ENCODE results near the gene TM9SF3. TPM values are rescaled to one million over a fixed set of nuclear protein-coding genes. Genes with fewer than 3 reads are reported as not detected.

Gene TM9SF3
- total and polyA plus RNA-seq, 2 of the 4 experiments (the other 2 are of a cell fraction), result 33.7 to 61.8 TPM

DNA sequence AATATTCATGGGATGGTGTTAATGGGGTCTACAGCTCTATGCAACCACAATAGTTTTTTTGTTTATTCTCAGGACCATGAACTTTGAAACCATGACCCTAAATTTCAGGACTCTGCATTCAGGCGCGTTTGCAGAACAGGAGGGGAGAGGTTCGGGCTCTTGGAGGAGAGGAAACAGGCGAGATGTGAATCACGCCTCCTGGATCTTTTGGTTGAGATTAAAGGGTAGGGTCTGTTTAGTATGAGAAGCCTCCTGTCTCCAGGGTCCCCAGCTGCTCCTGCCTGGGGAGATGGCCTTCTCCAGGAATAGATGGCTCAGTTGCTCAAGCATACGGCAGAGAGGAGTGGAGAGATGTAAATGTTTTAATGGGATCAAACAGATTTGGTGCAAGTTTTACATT lies 91.3 kb downstream of the TM9SF3 start:
- Histone ChIP-seq H3K27ac (ENCODE audit: insufficient read depth, low read length) (no peak overlapping the region), H3K56ac (ENCODE audit: extremely low read depth, insufficient read depth, low read length) (no peak overlapping the region), H2BK20ac (ENCODE audit: low read depth, low read length) (no peak overlapping the region), H2AK5ac (ENCODE audit: low read depth, low read length) (no peak overlapping the region), H4K5ac (ENCODE audit: low read depth, low read length) (no peak overlapping the region), H3K9ac (ENCODE audit: low read depth, low read length) (no peak overlapping the region), H3K4ac (ENCODE audit: low read depth, low read length) (no peak overlapping the region), H3K4me3 (ENCODE audit: insufficient read depth, low read depth, low read length) (no peak overlapping the region), H2AFZ (replicated peaks; ENCODE audit: low read length, poor library complexity) (no peak overlapping the region), H3K9me3 (ENCODE audit: control insufficient read depth, insufficient read depth, low read length) (no peaks in the 10 kb centered on the region), H3K79me1 (ENCODE audit: low read depth in 1 of 2, low read length in 2 of 2) (no peaks in the 10 kb centered on the region), H2AK9ac (replicated peaks; ENCODE audit: low read depth, low read length, poor library complexity) (no peak overlapping the region), H4K20me1 (ENCODE audit: insufficient read depth, low read length) (no peaks in the 10 kb centered on the region), H3K9me1 (ENCODE audit: insufficient read depth, low read length) (no peaks in the 10 kb centered on the region), H3K4me1 (ENCODE audit: control insufficient read depth, insufficient read depth, low read length) (no peaks in the 10 kb centered on the region), H2BK15ac (ENCODE audit: low read depth, low read length) (no peak overlapping the region), H3K23ac (ENCODE audit: low read depth, low read length) (no peak overlapping the region), H2BK5ac (ENCODE audit: low read depth, low read length, poor library complexity, severe bottlenecking) (no peak overlapping the region), H4K91ac (ENCODE audit: insufficient read depth, low read depth, low read length) (no peak overlapping the region), H3K14ac (replicated peaks; ENCODE audit: low read depth, low read length) (no peak overlapping the region), H3K27me3 (ENCODE audit: control insufficient read depth, insufficient read depth, low read length) (peaks cover 2% of the 10 kb centered on the region), H3K4me2 (ENCODE audit: low read depth, low read length) (no peak overlapping the region), H2BK120ac (ENCODE audit: low read depth, low read length) (no peak overlapping the region), H3K18ac (ENCODE audit: low read depth, low read length) (no peak overlapping the region), H3K36me3 (ENCODE audit: control insufficient read depth, insufficient read depth, low read length) (no peaks in the 10 kb centered on the region), H4K8ac (ENCODE audit: low read depth in 2 of 2, low read length in 2 of 2) (no peak overlapping the region)
- POLR2A ChIA-PET (ENCODE audit: unreplicated experiment), result no interaction called here
- BruUV-seq (replicated peaks), result no TSS peak
- DNase-seq, result no peak
- in situ Hi-C loops (cut with MboI; ENCODE audit: low sequenced_read_pairs) (no loop called here), intact Hi-C loops (cut with micrococcal nuclease) (no loop called here), dilution Hi-C loops (cut with HindIII; ENCODE audit: low sequenced_read_pairs, unreplicated experiment) (no loop called here)
- TF ChIP-seq BHLHE40 (IDR thresholded peaks at IDR 0.05; ENCODE audit: low read depth, low read length) (no peak), NFE2L2 (IDR thresholded peaks at IDR 0.05; ENCODE audit: low read depth, low read length) (no peak), ELK1 (IDR thresholded peaks at IDR 0.05; ENCODE audit: borderline replicate concordance, low read depth, low read length) (no peak), MAZ (IDR thresholded peaks at IDR 0.05; ENCODE audit: borderline replicate concordance, low read depth, low read length) (no peak), FOS (IDR thresholded peaks at IDR 0.05; ENCODE audit: low read depth, low read length) (no peak), RAD21 (IDR thresholded peaks at IDR 0.05; ENCODE audit: low read length) (no peak), RCOR1 (IDR thresholded peaks at IDR 0.05; ENCODE audit: insufficient replicate concordance, low read length) (no peak), MAFK (IDR thresholded peaks at IDR 0.05; ENCODE audit: low read depth, low read length) (no peak), CHD1 (IDR thresholded peaks at IDR 0.05; ENCODE audit: low read depth, low read length) (no peak), MXI1 (IDR thresholded peaks at IDR 0.05; ENCODE audit: borderline replicate concordance, low read depth, low read length) (no peak), POLR2A (IDR thresholded peaks at IDR 0.05; ENCODE audit: low read depth, low read length) (no peak), SMC3 (IDR thresholded peaks at IDR 0.05; ENCODE audit: low read depth, low read length) (no peak), RFX5 (IDR thresholded peaks at IDR 0.05; ENCODE audit: low read depth, low read length) (no peak), CEBPB (IDR thresholded peaks at IDR 0.05; ENCODE audit: low read depth, low read length) (no peak), CTCF (conservative IDR thresholded peaks at IDR 0.05; ENCODE audit: low read depth, low read length) (no peak)
- TF ChIP-seq, protein P1, sequence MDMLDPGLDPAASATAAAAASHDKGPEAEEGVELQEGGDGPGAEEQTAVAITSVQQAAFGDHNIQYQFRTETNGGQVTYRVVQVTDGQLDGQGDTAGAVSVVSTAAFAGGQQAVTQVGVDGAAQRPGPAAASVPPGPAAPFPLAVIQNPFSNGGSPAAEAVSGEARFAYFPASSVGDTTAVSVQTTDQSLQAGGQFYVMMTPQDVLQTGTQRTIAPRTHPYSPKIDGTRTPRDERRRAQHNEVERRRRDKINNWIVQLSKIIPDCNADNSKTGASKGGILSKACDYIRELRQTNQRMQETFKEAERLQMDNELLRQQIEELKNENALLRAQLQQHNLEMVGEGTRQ (IDR thresholded peaks at IDR 0.05; ENCODE audit: low read depth, low read length), result no peak
- CTCF ChIA-PET, result no interaction called here
- WGBS, 2 experiments (ENCODE audit: extremely low coverage in 2 of 2, insufficient read length in 1 of 2), result 43% methylated on average over 1 of the region's 6 CpGs; no CpG with 5 or more reads in 1 of the 2 experiments
- ATAC-seq (ENCODE audit: low read depth), result no peak
